ENCODE results near the gene FAM168B.

DNA sequence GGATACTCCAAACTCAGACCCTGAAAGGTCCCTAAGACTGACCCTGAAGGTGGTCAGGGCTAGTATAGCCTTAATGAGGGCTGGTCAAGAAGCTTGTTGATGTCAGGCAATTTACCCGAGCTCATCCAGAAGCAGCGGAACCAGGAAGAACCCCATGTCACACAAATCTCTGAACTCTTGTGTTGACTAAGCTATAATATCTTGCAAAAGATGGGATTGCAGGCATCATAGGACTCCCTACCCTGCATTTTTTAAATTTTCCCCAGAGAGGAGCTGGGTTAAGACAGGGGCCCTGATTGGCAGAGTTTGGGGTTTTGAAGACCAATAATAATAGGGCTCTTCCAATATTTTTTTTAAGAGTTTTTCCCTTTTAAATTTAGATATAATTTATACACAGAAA, 9.9 kb upstream of the FAM168B start:
- no peak for TF ChIP-seq POLR2A (IDR thresholded peaks at IDR 0.05)
- TF ChIP-seq, protein P1, sequence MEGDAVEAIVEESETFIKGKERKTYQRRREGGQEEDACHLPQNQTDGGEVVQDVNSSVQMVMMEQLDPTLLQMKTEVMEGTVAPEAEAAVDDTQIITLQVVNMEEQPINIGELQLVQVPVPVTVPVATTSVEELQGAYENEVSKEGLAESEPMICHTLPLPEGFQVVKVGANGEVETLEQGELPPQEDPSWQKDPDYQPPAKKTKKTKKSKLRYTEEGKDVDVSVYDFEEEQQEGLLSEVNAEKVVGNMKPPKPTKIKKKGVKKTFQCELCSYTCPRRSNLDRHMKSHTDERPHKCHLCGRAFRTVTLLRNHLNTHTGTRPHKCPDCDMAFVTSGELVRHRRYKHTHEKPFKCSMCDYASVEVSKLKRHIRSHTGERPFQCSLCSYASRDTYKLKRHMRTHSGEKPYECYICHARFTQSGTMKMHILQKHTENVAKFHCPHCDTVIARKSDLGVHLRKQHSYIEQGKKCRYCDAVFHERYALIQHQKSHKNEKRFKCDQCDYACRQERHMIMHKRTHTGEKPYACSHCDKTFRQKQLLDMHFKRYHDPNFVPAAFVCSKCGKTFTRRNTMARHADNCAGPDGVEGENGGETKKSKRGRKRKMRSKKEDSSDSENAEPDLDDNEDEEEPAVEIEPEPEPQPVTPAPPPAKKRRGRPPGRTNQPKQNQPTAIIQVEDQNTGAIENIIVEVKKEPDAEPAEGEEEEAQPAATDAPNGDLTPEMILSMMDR (IDR thresholded peaks at IDR 0.05) = no peak
